Natural killer cell (primary cell): Measurements from ENCODE around the gene KRT74. TPM values are rescaled to one million over a fixed set of nuclear protein-coding genes. Genes with fewer than 3 reads are reported as not detected.
A peak's percentile ranks its signal among the peaks of the same experiment; 100 is the strongest.

Experiments
- ATAC-seq, 3 donors: fragments of 150-1000 bp in 2 of 3; fragments of 200-7000 bp in 1 of 3; cut with Tn5 transposase; 1 replicate in 1 of 3; 2 replicates in 2 of 3; pipeline ENCODE4 v1.10.0; 2021; ENCODE audit warnings: mild to moderate bottlenecking in 2 of 3, moderate library complexity in 2 of 3
- DNase-seq, 2 donors: peaks; one replicate each; pipeline versions ENCODE4 v3.0.0 to v3.0.0-alpha.2; 2013 to 2021; ENCODE audit warnings: mixed read lengths in 1 of 2
- H3K27ac ChIP-seq: one replicate; pipeline ENCODE4 v1.5.1; 2013; ENCODE audit warnings: mild to moderate bottlenecking, low read length
- H3K27me3 ChIP-seq: one replicate; pipeline ENCODE4 v1.6.1; 2013; ENCODE audit warnings: low read length; ENCODE audit not compliant: control insufficient read depth, insufficient read depth
- H3K36me3 ChIP-seq: one replicate; pipeline ENCODE4 v1.6.1; 2013; ENCODE audit warnings: low read length; ENCODE audit not compliant: control insufficient read depth, insufficient read depth
- H3K4me1 ChIP-seq: one replicate; pipeline ENCODE4 v1.6.1; 2013; ENCODE audit warnings: low read length; ENCODE audit not compliant: control insufficient read depth, insufficient read depth
- H3K4me3 ChIP-seq: one replicate; pipeline ENCODE4 v1.5.1; 2013; ENCODE audit warnings: low read length
- H3K9me3 ChIP-seq: one replicate; pipeline ENCODE4 v1.6.1; 2013; ENCODE audit warnings: low read length; ENCODE audit not compliant: control insufficient read depth, insufficient read depth
- H3K27ac Mint-ChIP-seq, 2 donors: one replicate each; pipeline ENCODE4 v1.8.0; 2022; ENCODE audit warnings: mild to moderate bottlenecking in 2 of 2, mixed read lengths in 2 of 2, moderate library complexity in 1 of 2
- H3K27me3 Mint-ChIP-seq, 2 donors: one replicate each; pipeline ENCODE4 v1.8.0; 2022; ENCODE audit warnings: low read depth in 2 of 2, mixed read lengths in 2 of 2
- H3K36me3 Mint-ChIP-seq: one replicate; pipeline ENCODE4 v1.8.0; 2022; ENCODE audit warnings: mixed read lengths
- H3K4me1 Mint-ChIP-seq, 2 donors: one replicate each; pipeline ENCODE4 v1.8.0; 2022; ENCODE audit warnings: mixed read lengths in 2 of 2
- H3K4me3 Mint-ChIP-seq: one replicate; pipeline ENCODE4 v1.8.0; 2022; ENCODE audit warnings: mild to moderate bottlenecking, moderate library complexity, mixed read lengths
- H3K9me3 Mint-ChIP-seq, 2 donors: one replicate each; pipeline ENCODE4 v1.8.0; 2022; ENCODE audit warnings: mixed read lengths in 2 of 2
- CTCF ChIP-seq: fragments of 200-600 bp; IDR thresholded peaks from one replicate; pipeline ENCODE4 v1.8.0; 2022; ENCODE audit warnings: antibody characterized with exemption
- WGBS: methylation state at CpG from one replicate; pipeline ENCODE4 v1.1.7; 2013; ENCODE audit warnings: missing lambda C conversion rate; ENCODE audit not compliant: insufficient coverage; 5-methylcytosine and 5-hydroxymethylcytosine counted together
- intact Hi-C: fragments of 100-400 bp; cut with micrococcal nuclease; formaldehyde crosslinking; loops from one replicate; pipeline ENCODE4 v1.14.2; 2022
- total RNA-seq, 4 donors: library from RNA; stranded (reverse); fragments of 120-200 nt in 1 of 4; gene quantifications; one replicate each; pipeline versions ENCODE4 v1.2.3 to v1.2.4, GENCODE V29; 2013 to 2022

Gene KRT74
- total RNA-seq, 3 donors from 2014 or later (not counting 1 experiment from before 2014, with no cell fraction given), result 0.38 to 1.2 (median 0.38) TPM

- Histone ChIP-seq H3K9me3 (no peaks in the 10 kb centered on the region), H3K27ac (no peak overlapping the region), H3K27me3 (no peaks in the 10 kb centered on the region), H3K36me3 (no peaks in the 10 kb centered on the region), H3K4me3 (no peak overlapping the region), H3K4me1 (peaks cover 4% of the 10 kb centered on the region)
- TF ChIP-seq CTCF, result no peak
- no peak overlapping the region for H3K27ac Mint-ChIP-seq
- no peak overlapping the region for H3K4me3 Mint-ChIP-seq
- intact Hi-C loops, result no loop called here
- H3K27me3 Mint-ChIP-seq, result peaks cover 3 to 9% of the 10 kb centered on the region in 2 donors
- H3K4me1 Mint-ChIP-seq, result peaks cover 5 to 6% of the 10 kb centered on the region in 2 donors
- no peaks in the 10 kb centered on the region for H3K9me3 Mint-ChIP-seq
- ATAC-seq, result no peak
- peak in 1 of 2 donors; percentile 4 for DNase-seq
- 95% methylated on average over 5 of the region's 5 CpGs for WGBS
- no peaks in the 10 kb centered on the region for H3K36me3 Mint-ChIP-seq
Observed at GRCh38 chr12:52517888-52518287, 55.8 kb downstream of the KRT74 start.

- H3K9me3 ChIP-seq, result no peaks in the 10 kb centered on the region
- intact Hi-C loops, result no loop called here
- Mint-ChIP-seq H3K4me1 (peaks cover 5 to 6% of the 10 kb centered on the region in 2 donors), H3K27ac (no peak overlapping the region), H3K9me3 (no peaks in the 10 kb centered on the region), H3K27me3 (peaks cover 3 to 9% of the 10 kb centered on the region in 2 donors), H3K36me3 (no peaks in the 10 kb centered on the region), H3K4me3 (no peak overlapping the region)
- peak in 1 of 2 donors; percentile 11 for DNase-seq
- no peak overlapping the region for H3K4me3 ChIP-seq
- peaks cover 4% of the 10 kb centered on the region for H3K4me1 ChIP-seq
- no peak for ATAC-seq
- TF ChIP-seq CTCF, result no peak
- H3K27ac ChIP-seq, result no peak overlapping the region
- no peaks in the 10 kb centered on the region for H3K36me3 ChIP-seq
- WGBS, result 95% methylated on average over 13 of the region's 14 CpGs
- H3K27me3 ChIP-seq, result no peaks in the 10 kb centered on the region
Observed at GRCh38 chr12:52517005-52517835, 56.4 kb downstream of the KRT74 start.

- H3K36me3 Mint-ChIP-seq, result no peaks in the 10 kb centered on the region
Observed at GRCh38 chr12:52515927-52516831, 57.5 kb downstream of the KRT74 start.

More at GRCh38 chr12:52515927-52516831, 57.5 kb downstream of the KRT74 start:
- TF ChIP-seq CTCF, result no peak
- Mint-ChIP-seq H3K9me3 (no peaks in the 10 kb centered on the region), H3K4me3 (no peak overlapping the region), H3K27ac (no peak overlapping the region), H3K27me3 (peaks cover 0 to 9% of the 10 kb centered on the region in 2 donors), H3K4me1 (peaks cover 0 to 5% of the 10 kb centered on the region in 2 donors)
- Histone ChIP-seq H3K36me3 (no peaks in the 10 kb centered on the region), H3K4me1 (no peaks in the 10 kb centered on the region), H3K27ac (no peak overlapping the region), H3K9me3 (peaks cover 3% of the 10 kb centered on the region), H3K27me3 (no peaks in the 10 kb centered on the region), H3K4me3 (no peak overlapping the region)
- DNase-seq (no peak), ATAC-seq (no peak)
- intact Hi-C loops, result no loop called here
- 90% methylated on average over 15 of the region's 15 CpGs for WGBS

Other genes starting within 250 kb of the KRT74 start
- gene KRT85, start 206.4 kb downstream of the KRT74 start, total RNA-seq, result not detected
- gene KRT84, start 188.2 kb downstream of the KRT74 start, total RNA-seq, result not detected
- not detected for gene KRT82, start 167.5 kb downstream of the KRT74 start, total RNA-seq
- not detected for gene KRT75, start 139.5 kb downstream of the KRT74 start, total RNA-seq
- not detected for gene KRT6B, start 121.7 kb downstream of the KRT74 start, total RNA-seq
- not detected for gene KRT6C, start 100.0 kb downstream of the KRT74 start, total RNA-seq
- not detected for gene KRT6A, start 80.6 kb downstream of the KRT74 start, total RNA-seq
- under 1 TPM in 2 of 3 donors, not detected in 1; 0.40 to 0.70 TPM for gene KRT5, start 53.4 kb downstream of the KRT74 start, total RNA-seq
- not detected for gene KRT71, start 20.7 kb downstream of the KRT74 start, total RNA-seq
- 100 to 1,000 TPM in 1 of 3 donors, 10 to 100 TPM in 2; 21.9 to 136 (median 38.0) TPM for gene KRT72, start 27.6 kb upstream of the KRT74 start, total RNA-seq
- gene KRT73, start 44.7 kb upstream of the KRT74 start, total RNA-seq, result 10 to 100 TPM; 12.4 to 92.9 (median 23.3) TPM
- 1 to 10 TPM in 1 of 3 donors, under 1 TPM in 2; 0.63 to 1.4 (median 0.66) TPM for gene KRT2, start 78.4 kb upstream of the KRT74 start, total RNA-seq
- gene KRT1, start 106.6 kb upstream of the KRT74 start, total RNA-seq, result 1 to 10 TPM in 1 of 3 donors, under 1 TPM in 1, not detected in 1; 0.27 to 1.8 TPM
- gene KRT77, start 129.7 kb upstream of the KRT74 start, total RNA-seq, result not detected
- not detected for gene KRT76, start 203.5 kb upstream of the KRT74 start, total RNA-seq
- not detected for gene KRT3, start 222.3 kb upstream of the KRT74 start, total RNA-seq
- gene KRT4, start 240.3 kb upstream of the KRT74 start, total RNA-seq, result not detected